ENCODE measurements around the gene POLD2.

GRCh38 chr7:44148166-44148565 is 24.8 kb upstream of the POLD2 start:
- TF ChIP-seq POLR2A (IDR thresholded peaks at IDR 0.05; ENCODE audit: low read depth, low read length) (no peak), CTCF (IDR thresholded peaks at IDR 0.05; ENCODE audit: extremely low read depth in 1 of 2, insufficient read depth in 1 of 2, low read depth in 1 of 2, low read length in 2 of 2) (no peak), POLR2AphosphoS5 (IDR thresholded peaks at IDR 0.05; ENCODE audit: insufficient read depth, low read depth, low read length) (no peak), MYC (IDR thresholded peaks at IDR 0.05; ENCODE audit: low read depth, low read length) (no peak), EZH2 (IDR thresholded peaks at IDR 0.05; ENCODE audit: borderline replicate concordance, low read depth, low read length, severe bottlenecking) (no peak), MAX (IDR thresholded peaks at IDR 0.05; ENCODE audit: insufficient read depth, insufficient read length) (no peak), FOS (IDR thresholded peaks at IDR 0.05; ENCODE audit: borderline replicate concordance, insufficient read depth, low read length) (no peak), JUN (IDR thresholded peaks at IDR 0.05; ENCODE audit: borderline replicate concordance, insufficient read depth, insufficient read length, low read depth) (no peak)
